Thoracic aorta (tissue), 2 donors: Measurements from ENCODE around the gene ZNF236. TPM values are rescaled to one million over a fixed set of nuclear protein-coding genes. Genes with fewer than 3 reads are reported as not detected.

Experiments
- ATAC-seq: fragments of 150-250 bp; one replicate; pipeline ENCODE4 v1.8.0; 2017; ENCODE audit warnings: low read depth; ENCODE audit not compliant: insufficient number of reproducible peaks, low FRiP score
- DNase-seq: peaks from one replicate; pipeline ENCODE4 v3.0.0-alpha.2; 2020; ENCODE audit warnings: low spot score
- H3K27ac ChIP-seq, 2 donors: fragments of 200-600 bp; sonication (generic); 1 replicate in 1 of 2; 2 replicates in 1 of 2; pipeline ENCODE4 v1.5.1; 2016; ENCODE audit warnings: mild to moderate bottlenecking in 2 of 2, moderate library complexity in 2 of 2
- H3K27me3 ChIP-seq: fragments of 200-600 bp; sonication (generic); replicated peaks from 2 replicates; pipeline ENCODE4 v1.6.0; 2016; ENCODE audit warnings: mild to moderate bottlenecking; ENCODE audit not compliant: insufficient read depth
- H3K36me3 ChIP-seq: fragments of 200-600 bp; sonication (generic); one replicate; pipeline ENCODE4 v1.5.1; 2016
- H3K4me1 ChIP-seq, 2 donors: fragments of 200-600 bp; sonication (generic); 1 replicate in 1 of 2; 2 replicates in 1 of 2; pipeline versions ENCODE4 v1.5.1 to v1.6.0; 2016; ENCODE audit warnings: low read depth in 2 of 2, mild to moderate bottlenecking in 1 of 2; ENCODE audit not compliant: control insufficient read depth in 1 of 2
- H3K4me3 ChIP-seq: fragments of 200-600 bp; sonication (generic); 2 replicates; pipeline ENCODE4 v1.5.1; 2016; ENCODE audit warnings: mild to moderate bottlenecking
- H3K9me3 ChIP-seq: fragments of 200-600 bp; sonication (generic); 2 replicates; pipeline ENCODE4 v1.5.1; 2016
- total RNA-seq, 2 donors: library from RNA; depleted of rRNA; stranded (reverse); fragments of >200 nt; gene quantifications; one replicate each; pipeline versions ENCODE4 v1.1.0 to v1.2.3, GENCODE V29; 2016
- TF ChIP-seq, protein P1 (sequence below): fragments of 200-600 bp; sonication (generic); IDR thresholded peaks from one replicate; pipeline ENCODE4 v1.5.1; 2019; ENCODE audit warnings: antibody characterized with exemption

Gene ZNF236
- total RNA-seq, 2 donors from 2014 or later: 14.1 to 22.5 TPM

DNA sequence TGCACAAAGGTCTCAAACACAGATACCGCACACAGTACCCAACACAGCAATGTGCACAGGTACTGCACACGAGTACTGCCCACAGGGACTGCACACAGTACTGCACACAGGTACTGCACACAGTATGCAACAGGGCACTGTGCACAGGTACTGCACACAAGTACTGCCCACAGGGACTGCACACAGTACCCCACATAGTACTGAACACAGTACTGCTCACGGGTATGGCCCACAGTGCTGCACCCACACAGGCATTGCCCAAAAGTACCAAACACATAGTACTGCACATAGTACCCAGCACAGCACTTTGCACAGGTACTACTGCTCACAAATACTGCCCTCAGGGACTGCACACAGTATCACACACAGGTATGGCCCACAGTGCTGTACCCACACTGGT lies 73.1 kb downstream of the ZNF236 start:
- TF ChIP-seq, protein P1, sequence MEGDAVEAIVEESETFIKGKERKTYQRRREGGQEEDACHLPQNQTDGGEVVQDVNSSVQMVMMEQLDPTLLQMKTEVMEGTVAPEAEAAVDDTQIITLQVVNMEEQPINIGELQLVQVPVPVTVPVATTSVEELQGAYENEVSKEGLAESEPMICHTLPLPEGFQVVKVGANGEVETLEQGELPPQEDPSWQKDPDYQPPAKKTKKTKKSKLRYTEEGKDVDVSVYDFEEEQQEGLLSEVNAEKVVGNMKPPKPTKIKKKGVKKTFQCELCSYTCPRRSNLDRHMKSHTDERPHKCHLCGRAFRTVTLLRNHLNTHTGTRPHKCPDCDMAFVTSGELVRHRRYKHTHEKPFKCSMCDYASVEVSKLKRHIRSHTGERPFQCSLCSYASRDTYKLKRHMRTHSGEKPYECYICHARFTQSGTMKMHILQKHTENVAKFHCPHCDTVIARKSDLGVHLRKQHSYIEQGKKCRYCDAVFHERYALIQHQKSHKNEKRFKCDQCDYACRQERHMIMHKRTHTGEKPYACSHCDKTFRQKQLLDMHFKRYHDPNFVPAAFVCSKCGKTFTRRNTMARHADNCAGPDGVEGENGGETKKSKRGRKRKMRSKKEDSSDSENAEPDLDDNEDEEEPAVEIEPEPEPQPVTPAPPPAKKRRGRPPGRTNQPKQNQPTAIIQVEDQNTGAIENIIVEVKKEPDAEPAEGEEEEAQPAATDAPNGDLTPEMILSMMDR: no peak
- Histone ChIP-seq H3K4me1 (no peaks in the 10 kb centered on the region), H3K36me3 (peaks cover 44% of the 10 kb centered on the region), H3K4me3 (no peak overlapping the region), H3K9me3 (no peaks in the 10 kb centered on the region), H3K27ac (no peak overlapping the region), H3K27me3 (no peaks in the 10 kb centered on the region)
- ATAC-seq: no peak
- DNase-seq: no peak

DNA sequence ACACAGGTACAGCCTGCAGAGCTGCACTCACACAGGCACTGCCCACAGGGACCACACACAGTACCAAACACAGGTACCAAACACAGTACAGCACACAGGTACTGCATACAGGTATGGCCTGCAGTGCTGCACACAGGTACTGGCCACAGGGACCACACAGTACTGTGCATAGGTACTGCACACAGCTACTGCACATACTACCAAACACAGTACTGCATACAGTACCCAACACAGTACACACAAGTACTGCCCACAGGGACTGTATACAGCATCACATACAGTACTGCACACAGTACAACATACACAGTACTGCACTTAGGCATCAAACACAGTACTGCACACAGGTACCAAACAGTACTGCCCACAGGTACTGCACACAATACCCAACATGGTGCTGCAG lies 74.3 kb downstream of the ZNF236 start:
- no peak overlapping the region for H3K27ac ChIP-seq
- ATAC-seq (no peak), DNase-seq (no peak)
- no peaks in the 10 kb centered on the region for H3K9me3 ChIP-seq
- H3K27me3 ChIP-seq: no peaks in the 10 kb centered on the region
- peaks cover 50% of the 10 kb centered on the region for H3K36me3 ChIP-seq
- TF ChIP-seq, protein P1: no peak
- no peaks in the 10 kb centered on the region for H3K4me1 ChIP-seq
- H3K4me3 ChIP-seq: no peak overlapping the region

DNA sequence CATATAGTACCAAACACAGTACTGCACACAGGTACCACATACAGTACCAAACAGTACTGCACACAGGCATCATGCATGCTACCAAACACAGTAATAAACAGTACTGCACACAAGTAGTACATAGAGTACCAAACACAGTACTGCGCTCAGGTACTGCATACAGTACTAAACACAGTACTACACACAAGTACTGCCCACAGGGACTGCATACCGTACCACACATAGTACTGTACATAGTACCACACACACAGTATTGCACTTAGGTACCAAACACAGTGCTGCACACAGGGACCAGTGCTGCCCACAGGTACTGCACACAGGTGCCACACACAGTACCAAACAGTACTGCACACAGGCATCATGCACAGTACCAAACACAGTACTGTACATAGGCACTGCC lies 74.9 kb downstream of the ZNF236 start:
- Histone ChIP-seq H3K9me3 (no peaks in the 10 kb centered on the region), H3K27ac (no peak overlapping the region), H3K27me3 (no peaks in the 10 kb centered on the region), H3K4me3 (no peak overlapping the region), H3K4me1 (no peaks in the 10 kb centered on the region), H3K36me3 (peaks cover 50% of the 10 kb centered on the region)
- DNase-seq (no peak), ATAC-seq (no peak)
- TF ChIP-seq, protein P1: no peak

DNA sequence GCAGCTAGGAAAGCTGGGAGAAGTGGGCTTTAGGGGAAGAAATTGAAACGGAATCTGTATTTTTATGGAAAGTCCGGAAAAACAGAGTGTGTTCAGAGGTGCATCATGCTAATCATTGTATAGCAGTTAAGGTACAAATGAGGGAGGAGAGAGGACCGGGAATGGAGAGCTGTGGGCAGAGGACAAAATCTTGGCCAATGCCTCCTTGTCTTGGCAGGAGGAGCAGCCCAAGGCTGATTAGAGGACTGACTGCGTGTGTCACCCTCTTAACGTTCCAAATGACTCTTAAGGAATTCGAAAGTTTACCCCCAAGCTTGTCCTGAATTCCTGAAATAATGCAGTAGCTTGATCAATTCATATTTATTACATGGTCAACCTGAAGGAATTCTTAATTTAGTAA lies 81.0 kb downstream of the ZNF236 start:
- H3K27me3 ChIP-seq: no peaks in the 10 kb centered on the region

DNA sequence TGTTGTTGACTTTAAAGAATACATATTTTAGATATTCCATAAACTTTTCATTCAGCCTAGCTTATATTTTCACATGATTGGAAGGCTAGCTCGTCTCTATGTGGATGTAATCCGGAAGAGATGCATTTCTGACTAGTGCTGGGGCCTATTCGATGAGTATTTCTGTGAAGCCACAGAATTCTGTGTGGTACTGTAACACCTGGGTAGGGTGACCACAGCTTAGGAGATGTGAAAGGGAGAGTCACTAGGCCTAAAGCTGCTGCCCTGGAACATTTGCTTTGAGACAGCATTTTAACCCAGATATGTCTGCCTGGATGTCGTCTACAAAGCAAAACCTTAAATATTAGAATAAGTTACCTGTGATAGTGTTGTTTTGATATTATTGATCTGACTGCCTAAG lies 83.5 kb downstream of the ZNF236 start:
- TF ChIP-seq, protein P1: no peak

More for the DNA sequence above, 81.0 kb downstream of the ZNF236 start:
- TF ChIP-seq, protein P1: no peak
- ATAC-seq (no peak), DNase-seq (no peak)
- H3K4me1 ChIP-seq: no peaks in the 10 kb centered on the region
- no peak overlapping the region for H3K27ac ChIP-seq
- no peaks in the 10 kb centered on the region for H3K9me3 ChIP-seq
- no peak overlapping the region for H3K4me3 ChIP-seq
- peaks cover 15% of the 10 kb centered on the region for H3K36me3 ChIP-seq

More for the DNA sequence above, 83.5 kb downstream of the ZNF236 start:
- no peaks in the 10 kb centered on the region for H3K4me1 ChIP-seq
- DNase-seq (no peak), ATAC-seq (no peak)
- H3K36me3 ChIP-seq: peaks cover 11% of the 10 kb centered on the region
- no peak overlapping the region for H3K27ac ChIP-seq
- H3K27me3 ChIP-seq: no peaks in the 10 kb centered on the region
- H3K9me3 ChIP-seq: no peaks in the 10 kb centered on the region
- H3K4me3 ChIP-seq: no peak overlapping the region
